Epithelial cell of proximal tubule (primary cell): ENCODE data around the gene ARHGDIB. TPM values are rescaled to one million over a fixed set of nuclear protein-coding genes. Genes with fewer than 3 reads are reported as not detected.

Experiments
- DNase-seq: peaks from one replicate; pipeline ENCODE4 v3.0.0-alpha.2; 2011; ENCODE audit warnings: low read depth
- H3K4me3 ChIP-seq: 2 replicates; pipeline ENCODE4 v1.5.1; 2011; ENCODE audit warnings: low read depth, mild to moderate bottlenecking, low read length
- CTCF ChIP-seq: conservative IDR thresholded peaks from 2 replicates; pipeline ENCODE4 v1.5.1; 2012; ENCODE audit warnings: low read depth, mild to moderate bottlenecking, low read length
- total RNA-seq: library from RNA; depleted of rRNA; stranded (reverse); fragments of >200 nt; gene quantifications from 2 replicates; pipeline ENCODE4 v1.2.3, GENCODE V29; 2015

Gene ARHGDIB
- total RNA-seq, 1 donor from 2014 or later: 23.9 TPM

GRCh38 chr12:14958361-14959125, 2.9 kb downstream of the ARHGDIB start:
- H3K4me3 ChIP-seq: no peak overlapping the region
- DNase-seq: no peak
- TF ChIP-seq CTCF: no peak

- TF ChIP-seq CTCF: no peak
- DNase-seq: no peak
- no peak overlapping the region for H3K4me3 ChIP-seq
These were observed 3.7 kb downstream of the ARHGDIB start for GRCh38 chr12:14957551-14958168.

GRCh38 chr12:14956905-14957304, 4.5 kb downstream of the ARHGDIB start:
- H3K4me3 ChIP-seq: no peak overlapping the region
- no peak for DNase-seq
- no peak for TF ChIP-seq CTCF

- no peak for DNase-seq
- no peak overlapping the region for H3K4me3 ChIP-seq
- TF ChIP-seq CTCF: no peak
These were observed 5.1 kb downstream of the ARHGDIB start for GRCh38 chr12:14956024-14956891.

GRCh38 chr12:14954269-14954668, 7.1 kb downstream of the ARHGDIB start:
- no peak for DNase-seq
- no peak for TF ChIP-seq CTCF
- H3K4me3 ChIP-seq: no peak overlapping the region

- H3K4me3 ChIP-seq: no peak overlapping the region
- no peak for TF ChIP-seq CTCF
- DNase-seq: no peak
These were observed 7.6 kb downstream of the ARHGDIB start for GRCh38 chr12:14953752-14954151.
